ENCODE results near the gene STON2.
"Not testable (repeated sequence)": the region's sequence is repeated elsewhere in the genome, so short reads cannot be mapped to it uniquely, and the experiment has no call there.

The STON2 gene

DNA sequence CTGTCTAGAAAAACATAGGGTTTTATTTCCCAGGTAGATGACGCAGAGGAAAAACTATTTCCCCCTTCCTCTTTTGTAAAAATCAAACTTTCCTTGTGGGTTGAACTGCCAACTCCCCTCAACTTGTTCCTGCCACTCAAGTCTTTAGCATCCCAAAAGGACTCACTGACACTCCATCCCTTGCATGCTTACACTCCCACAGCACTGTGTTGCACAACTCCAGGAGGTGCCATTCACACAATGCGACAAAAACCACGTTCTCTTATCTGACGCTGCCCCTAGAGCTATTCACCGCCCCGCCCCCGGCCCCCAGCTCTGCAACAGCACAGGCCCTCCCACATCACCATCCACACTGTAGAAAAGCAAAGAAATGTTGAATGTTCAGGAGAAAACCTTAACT is 16.9 kb upstream of the STON2 start:
- DNase-seq, result no peak

DNA sequence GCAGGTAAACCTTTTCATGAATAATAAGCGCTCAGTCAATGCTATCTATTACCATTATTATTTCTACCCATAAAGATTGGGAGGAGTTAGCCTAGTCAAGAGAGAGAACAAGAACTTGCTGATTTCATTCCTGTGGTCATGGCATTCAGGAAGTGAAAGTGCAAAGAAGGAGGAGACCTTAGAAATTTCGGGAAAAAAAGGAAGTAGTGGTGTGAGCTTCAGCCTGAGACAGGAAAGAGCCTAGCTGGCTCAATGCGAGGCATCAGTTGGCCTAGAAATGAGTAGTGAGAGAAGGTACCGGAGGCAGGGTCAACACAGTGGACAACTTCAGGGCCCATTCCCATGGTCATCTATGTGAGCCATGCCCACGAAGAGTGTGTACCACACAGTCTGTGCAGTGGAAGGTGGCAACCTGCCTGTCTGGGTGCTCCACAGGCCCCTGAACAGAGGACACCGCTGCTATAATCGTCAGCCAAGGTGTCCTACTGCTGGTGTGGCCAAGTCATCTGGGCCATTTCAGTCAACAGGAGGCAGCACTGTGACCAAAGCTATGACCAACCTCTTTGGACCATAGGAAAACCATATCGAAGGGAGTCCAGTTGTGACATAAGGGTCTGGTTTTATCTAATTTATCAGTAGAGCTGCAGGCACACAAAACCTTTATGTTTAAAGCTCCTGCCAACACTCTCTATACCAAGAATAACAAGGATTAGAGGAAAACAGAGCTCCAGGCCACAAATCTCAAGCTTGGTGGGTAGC is 16.2 kb upstream of the STON2 start:
- DNase-seq, result peak; percentile 11 to 45

DNA sequence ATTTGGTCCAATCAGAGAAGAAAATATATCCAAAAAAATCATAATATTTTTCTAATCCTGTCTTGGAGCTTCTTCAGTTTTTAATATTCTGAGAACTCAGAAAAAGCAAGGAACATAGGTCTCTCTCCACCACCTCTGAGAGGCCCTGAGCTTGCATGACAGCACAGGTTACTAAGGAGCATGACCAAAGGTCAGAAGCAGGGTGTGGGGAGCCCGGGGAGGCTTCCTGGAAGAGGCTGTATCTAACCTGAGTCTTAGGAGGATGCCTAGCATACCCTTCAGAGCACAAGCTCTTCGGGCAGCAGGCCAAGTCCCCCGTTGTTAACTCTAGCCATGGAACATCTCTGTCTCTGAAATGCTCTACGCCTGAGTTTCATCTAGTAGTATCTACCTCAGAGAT is 15.7 kb upstream of the STON2 start:
- no peak for DNase-seq

DNA sequence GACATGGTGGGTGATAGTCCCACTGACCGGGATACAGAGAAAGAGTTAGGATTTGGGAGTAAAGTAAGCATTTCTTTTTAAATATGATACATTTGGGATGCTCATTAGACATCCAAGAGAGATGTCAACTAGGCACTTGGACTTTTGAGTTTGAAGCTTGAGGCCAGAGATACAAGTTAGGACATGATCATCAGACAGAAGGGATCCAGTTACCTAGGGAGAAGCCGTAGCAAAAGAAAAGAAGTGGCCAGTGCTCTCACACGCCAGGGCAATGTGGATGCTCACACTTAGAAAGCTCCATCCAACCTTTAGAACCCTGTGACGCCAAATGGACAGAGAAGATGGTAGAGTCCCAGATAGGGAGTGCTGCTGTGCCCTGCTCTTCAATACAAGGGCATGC is 14.0 kb upstream of the STON2 start:
- DNase-seq, result no peak

DNA sequence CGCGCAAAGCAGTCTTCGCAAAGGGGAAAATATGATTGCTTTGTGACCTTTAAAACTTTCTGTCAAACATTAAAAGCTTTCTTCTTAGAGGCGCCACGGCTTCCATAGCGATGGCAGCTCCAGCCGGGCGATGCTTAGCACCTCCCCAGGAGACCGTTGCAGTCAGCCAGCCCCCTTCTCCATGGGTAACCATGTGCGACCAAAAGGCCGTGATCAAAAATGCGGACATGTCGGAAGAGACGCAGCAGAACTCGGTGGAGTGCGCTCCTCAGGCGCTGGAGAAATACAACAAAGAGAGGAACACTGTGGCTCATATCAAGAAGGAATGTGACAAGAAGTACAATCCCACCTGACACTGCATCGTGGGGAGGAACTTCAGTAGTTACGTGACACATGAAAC is 12.7 kb upstream of the STON2 start:
- no peak for DNase-seq

DNA sequence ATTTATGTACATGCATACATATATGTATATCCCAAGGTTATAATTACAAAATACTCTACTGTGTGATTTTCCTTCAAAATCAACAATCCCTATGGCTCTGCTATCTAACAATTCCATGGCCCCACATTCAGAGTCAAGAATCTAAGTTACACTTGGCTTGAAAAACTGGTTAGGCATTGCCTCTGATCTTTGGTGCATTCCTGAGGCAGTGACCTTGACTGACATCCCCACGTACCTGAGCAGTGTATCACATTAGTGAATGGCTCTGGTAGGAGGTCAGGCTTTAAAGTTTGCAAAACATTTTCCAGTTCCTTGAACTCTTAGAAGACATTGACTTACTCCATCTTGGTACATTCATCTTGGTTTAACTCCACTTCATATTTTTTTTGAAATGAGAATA is 8.5 kb upstream of the STON2 start:
- no peak for DNase-seq

DNA sequence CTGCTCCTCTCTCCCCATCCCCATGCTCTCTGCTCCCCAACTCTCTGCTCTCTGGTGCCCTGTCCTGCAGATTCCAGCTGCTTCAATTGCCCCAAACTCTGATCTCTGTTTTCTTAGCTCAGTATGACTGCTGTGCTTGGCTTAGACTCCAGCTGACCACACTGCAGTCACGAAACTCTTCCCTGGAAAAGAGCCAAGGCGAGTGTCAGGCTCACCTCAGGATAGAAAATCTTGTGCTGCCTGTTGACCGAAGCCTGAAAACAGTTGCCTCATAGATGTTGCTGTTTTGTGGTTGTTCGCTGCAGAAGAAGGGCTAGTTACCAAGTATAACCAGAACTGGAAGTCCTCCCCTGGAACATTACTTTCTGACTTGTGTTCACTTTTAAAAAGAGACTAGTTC is 6.7 kb upstream of the STON2 start:
- no peak for DNase-seq

DNA sequence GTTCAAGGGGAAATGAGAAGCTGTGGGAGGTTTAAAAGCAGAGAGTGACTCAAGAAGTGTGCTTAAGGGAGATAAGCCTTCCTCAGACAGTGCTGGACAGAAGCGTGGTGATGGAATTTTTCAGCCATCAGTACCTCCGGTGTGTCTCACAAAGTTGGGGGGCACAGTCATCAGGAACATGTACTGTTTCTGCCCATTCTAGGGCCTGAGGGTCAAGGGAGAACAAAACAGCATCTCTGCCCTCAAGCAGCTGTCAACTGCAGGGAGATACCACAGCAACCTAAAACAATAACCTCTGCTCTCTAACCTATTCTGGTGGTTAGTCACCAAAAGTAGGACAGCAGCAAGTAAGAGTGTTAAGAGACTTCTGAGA is 2.0 kb upstream of the STON2 start:
- no peak for DNase-seq

DNA sequence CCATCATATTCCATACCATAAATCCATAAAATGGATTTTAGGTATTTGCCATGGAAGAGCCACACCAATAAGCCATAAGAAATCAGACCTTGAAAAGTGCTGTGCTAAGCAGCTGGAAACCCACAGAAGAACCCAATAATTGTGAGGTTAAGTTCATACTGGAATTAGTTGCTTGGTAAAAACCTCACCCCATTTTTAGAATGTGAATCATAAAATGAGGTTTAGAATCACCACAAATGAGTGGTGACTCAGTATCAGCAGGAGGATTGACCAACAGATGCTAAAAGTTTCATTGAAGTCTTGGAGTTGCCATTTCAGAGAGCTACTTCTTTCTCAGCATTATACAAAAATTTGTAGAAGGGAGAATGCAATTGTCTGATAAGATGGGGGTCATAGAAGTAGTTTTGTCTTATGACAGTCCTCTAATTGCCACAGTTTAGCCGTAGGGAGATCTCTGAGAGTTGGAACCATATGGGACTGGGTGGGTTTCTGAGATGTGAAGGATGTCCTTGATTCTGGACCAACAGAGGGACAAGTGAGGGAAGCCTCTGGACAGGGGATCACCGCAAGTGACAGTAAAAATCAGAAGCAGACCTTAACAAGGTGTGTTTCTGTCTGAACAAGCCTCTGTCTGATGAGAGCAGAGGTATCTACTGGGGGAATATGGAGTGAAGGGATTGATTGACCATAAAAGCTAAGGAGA is 1.4 kb upstream of the STON2 start:
- DNase-seq, result no peak

DNA sequence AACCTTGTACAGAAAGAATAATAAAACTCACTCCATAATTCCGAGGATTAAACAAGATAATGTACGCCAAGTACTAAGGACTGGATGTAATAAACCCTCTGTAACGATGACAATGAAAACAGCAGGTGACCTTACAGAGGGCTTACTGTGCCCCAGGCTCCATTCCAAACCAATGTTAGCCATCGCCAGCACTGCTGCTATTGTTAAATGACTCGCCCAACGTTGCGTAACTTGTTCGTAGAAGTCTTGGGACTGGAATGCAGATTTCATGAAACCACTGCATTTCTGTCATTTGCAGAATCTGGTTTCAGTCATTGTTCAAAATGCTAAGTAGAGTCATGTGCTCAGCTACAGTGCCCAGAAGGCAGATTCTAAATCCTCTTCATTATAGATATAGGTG is 728 bp upstream of the STON2 start:
- DNase-seq, result peak in 1 of 2 donors; percentile 14

DNA sequence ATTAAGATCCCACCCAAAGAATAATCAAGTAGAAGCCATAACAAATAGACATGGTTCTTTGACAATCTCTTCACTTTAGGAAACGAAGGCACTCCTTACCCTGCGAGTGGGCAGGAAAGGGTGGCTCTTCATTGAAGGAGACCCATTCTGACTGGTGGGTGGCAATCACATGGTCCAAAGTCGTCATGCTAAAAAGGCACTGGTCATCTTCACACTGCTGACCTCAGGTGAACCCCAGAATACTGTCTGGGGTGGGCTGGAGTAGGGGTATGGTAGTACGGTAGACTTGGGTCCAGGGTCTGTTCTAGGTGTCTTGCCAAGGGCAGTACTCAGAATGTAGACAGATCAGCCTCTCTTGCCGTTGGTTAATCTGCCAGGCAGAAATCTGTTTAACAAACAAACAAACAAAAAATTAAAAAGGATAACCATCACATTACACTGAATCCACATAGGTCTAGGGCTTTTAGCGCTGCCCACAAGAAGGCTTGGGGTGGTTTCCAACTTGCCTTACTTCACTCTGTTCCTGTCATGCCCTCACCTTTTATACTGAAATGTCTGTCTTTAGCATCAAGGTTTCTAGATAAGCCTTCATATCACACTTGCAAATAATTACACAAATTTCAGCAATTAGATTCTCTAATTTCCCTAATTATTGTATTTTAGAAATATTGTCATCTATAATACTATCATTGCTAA is 1.8 kb downstream of the STON2 start:
- DNase-seq, result no peak

DNA sequence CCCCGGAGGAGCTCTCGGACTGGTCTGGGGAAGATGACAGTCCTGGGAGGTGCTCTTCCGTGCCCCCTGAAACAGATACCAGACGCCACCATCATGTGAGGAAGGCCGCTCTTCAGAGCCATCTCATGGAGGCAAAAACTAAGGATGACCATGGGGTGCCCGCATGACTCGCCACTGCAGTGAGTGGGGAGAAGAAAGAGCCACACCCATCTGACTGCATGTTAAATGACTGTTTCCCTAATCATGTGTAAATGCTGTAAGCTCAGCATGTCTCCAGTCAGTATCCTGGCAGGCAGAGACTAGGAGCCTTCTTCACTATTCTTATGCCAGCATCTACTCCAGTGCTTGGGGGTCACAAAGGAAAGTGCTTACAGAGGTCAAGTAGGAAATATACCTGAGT is 4.0 kb downstream of the STON2 start:
- no peak for DNase-seq

DNA sequence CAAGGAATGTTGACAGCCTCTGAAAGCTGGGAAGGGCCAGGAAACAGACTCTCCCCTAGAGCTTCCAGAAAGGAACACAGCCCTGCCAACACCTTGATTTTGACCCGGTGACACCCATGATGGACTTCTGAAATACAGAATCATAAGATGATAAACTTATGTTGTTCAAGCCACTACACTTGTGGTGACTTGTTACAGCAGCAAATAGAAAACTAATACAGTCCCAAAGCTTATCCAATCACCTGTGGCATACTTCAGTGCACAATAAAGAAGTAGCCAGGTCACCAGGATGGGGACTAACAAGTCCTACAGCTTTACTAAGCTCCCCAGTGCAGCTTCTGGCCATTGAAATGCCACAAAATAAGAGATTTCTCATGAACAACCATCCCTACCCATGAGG is 5.4 kb downstream of the STON2 start:
- DNase-seq, result no peak

DNA sequence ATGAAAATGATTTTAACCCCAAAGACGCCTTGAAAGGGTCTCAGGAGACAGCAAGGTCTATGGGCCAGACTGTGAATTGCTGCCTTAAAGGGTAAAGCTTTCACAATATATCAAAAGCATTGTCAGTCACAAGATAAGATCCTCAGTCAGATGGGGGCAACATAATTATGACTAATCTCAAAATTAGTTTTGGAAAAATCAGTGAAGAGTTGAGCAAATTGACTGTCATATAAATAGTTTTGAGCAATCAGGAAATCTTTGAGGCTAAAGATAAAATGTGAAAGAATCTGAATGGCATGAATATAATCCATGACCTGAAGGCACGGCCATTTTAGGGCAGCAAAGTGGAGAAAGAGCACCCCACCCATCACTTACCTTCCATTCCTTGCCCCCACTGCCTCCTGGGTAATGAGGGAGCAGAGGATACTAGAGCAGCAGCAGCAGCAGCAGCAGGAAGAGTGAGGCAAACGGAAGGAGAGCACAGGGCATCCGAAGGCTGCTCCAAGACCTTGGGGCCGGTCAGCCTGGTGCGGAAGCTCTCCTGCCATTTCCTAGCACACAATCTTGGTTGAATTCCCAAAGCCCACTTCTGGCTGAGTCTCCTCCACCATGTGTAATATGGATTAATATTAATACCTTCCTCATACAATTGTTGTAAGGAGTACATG is 7.0 kb downstream of the STON2 start:
- no peak for DNase-seq

DNA sequence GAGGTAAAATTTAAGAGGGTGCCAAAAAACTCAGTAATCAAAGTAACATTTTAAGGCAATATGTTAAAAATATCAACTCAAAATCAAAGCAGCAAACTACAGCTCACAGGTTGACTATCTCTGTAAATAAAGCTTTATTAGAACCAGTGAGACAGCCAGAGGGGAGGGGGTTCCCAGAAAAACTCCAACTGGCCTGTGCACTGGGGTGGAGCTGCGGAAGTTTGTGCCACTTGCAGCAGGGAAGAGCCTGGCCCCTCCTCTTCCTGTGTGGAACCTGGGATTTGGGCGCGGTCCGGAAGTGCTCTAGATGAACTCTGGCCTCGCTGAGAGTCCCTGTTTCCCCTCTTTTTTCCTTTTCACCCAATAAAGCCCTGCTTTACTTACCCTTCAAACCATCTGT is 8.1 kb downstream of the STON2 start:
- DNase-seq, result no peak

DNA sequence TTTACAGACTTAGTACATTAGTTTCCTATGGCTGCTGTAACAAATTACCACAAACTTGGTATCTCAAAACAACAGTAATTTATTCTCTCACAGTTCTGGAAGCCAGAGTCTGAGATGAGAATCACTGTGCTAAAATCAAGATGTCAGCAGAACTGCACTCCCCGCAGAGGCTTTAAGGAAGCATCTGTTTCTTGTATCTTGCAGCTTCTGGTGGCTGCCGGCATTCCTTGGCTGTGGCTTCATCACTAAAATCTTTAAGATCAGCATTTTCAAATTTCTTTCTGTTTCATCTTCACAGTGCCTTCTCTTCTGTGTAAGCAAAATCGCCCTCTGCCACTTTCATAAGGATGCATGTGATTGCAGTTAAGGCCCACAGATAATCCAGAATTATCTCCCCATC is 9.4 kb downstream of the STON2 start:
- no peak for DNase-seq

DNA sequence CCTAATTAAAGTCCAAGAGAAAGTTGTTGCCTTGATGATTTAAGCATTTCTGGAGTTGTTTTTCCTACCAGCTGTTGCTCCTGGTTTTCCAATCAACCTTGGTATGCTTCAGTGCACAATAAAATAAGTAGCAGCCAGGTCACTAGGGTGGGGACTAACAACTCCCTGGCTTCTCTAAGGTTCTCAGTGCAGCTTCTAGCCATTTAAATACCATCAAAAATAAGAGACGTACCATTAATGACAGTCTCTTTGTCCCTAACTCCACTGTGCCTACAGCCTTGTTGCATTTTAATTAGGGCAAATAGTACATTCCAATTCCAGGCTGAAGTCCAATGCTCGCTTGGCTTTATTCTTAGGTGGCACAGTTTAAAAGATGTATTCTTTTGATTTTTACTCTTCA is 11.8 kb downstream of the STON2 start:
- DNase-seq, result no peak

DNA sequence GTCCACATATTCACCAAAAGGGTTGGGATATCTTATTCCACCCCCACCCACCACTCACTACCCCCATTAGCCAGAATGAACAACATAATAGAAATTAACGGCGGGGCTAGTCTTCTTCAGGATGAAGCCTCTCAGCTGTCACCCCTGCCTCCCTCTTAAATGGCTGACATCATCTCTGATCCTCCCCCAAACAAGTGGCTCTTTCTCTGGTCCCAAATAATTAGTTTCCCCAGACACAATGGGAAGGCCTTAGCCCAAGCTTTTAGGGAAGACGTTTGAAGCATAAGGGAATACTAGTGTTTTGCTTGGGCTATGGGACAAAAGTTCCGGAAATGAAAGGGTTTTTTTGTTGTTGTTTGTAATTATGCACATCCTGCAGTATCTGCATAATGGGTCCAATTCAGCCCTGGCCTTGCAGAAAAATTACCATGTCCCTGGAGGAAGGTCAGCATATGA is 13.8 kb downstream of the STON2 start:
- DNase-seq, result no peak

DNA sequence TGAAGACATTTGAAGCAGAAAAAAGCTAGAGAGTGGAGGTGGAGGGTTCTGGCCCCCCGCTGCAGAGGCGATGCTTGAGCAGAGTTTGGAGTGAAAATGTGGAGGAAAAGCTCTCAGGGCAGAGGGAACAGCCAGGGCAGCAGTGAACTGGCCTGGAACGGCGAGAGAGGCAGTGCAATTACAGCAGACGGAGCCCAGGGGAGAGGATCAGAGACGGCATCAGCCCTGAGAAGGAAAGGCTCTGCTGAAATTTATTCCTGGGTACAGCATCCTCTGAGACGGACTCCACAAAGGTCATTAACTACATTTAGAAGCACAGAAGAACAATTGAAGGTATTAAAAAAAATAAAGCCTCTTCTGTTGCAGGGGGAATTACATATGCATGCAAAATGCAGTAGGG is 14.2 kb downstream of the STON2 start:
- no peak for DNase-seq

DNA sequence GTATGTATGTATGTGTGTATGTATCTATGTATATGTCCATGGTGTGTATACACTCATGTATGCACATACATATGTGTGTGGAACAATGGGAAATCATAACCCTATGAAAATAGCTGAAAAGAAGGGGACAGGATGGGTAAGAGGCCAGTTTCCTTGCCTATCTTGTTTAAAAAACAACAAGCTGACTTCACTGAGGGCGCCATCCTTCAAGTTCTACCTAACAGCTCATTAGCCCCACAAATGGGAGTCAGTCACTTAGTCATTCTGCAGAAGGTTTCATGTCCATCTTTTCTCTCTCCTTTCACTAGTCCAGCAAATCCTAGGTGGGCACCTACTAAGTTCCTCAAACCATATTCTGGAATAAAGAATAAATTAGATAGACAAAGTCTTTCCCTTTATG is 14.7 kb downstream of the STON2 start:
- no peak for DNase-seq

DNA sequence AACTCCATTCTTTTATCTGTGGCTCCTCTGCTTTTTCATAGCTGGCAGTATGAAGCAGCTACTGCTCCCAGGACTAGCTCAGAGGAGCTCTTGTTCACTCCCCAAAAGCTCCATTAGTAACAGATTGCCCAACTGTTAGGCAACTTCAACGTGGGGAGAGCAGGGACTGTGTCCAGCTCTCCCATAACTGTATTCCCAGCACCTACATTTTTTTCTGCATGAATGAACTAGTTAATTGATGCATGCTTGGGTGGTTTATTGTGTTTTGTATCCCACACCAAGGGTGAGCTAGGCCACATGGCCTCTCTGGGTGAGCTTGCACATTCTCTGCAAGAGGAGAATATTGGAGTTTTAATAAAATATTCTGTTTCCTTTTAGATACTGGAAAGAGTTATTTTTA is 15.2 kb downstream of the STON2 start:
- no peak for DNase-seq

DNA sequence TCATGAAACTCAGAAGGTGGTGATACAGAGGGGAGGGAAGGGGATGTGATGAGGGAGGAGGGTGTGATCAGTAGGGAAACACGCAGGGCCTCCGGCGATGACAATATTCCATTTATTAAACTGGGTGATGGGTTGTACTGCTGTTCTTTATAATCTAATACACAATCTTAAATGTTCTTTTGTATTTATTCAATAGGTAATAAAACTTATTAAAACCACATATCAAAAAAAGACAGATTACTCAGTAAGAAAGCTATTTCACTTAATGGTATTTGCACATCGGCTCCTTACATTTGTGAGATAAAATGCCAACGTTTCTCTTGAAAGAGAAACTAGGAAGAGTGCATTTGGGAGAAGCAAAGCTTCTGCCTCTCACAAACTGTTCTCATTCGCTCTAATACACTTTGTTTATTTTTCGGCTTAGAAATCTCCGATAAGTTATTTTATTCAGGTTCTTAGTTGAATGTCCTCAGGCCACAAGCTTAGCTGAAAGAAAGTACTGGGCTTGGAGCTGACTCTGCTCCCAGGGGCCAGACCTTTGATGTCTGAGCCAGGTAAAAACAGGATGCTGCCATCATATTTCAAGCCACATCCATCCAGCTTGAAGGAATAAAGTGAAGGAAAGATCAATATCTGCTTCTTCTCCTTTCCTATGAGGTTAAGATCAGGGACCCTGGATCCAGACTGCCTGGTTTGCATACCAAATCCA is 17.5 kb downstream of the STON2 start:
- no peak for DNase-seq

DNA sequence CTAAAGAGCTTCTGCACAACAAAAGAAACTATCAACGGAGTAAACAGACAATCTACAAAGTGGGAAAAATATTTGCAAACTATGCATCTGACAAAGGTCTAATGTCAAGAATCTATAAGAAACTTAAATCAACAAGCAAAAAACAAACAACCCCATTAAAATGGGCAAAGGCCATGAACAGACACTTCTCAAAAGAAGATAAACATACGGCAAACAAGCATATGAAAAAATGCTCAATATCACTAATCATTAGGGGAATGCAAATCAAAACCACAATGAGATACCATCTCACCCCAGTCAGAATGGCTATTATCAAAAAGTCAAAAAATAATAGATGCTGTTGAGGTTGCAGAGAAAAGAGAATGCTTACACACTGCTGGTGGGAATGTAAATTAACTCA is 20.1 kb downstream of the STON2 start:
- DNase-seq, result not testable (repeated sequence)
